Frontal cortex (tissue), 4 donors: ENCODE results near the gene FLYWCH2. TPM values are rescaled to one million over a fixed set of nuclear protein-coding genes. Genes with fewer than 3 reads are reported as not detected.
"Not testable (repeated sequence)": the region's sequence is repeated elsewhere in the genome, so short reads cannot be mapped to it uniquely, and the experiment has no call there.

Source experiments
- DNase-seq, 2 donors: peaks; one replicate each; pipeline ENCODE4 v3.0.0; 2012; ENCODE audit warnings: low spot score in 2 of 2
- FAIRE-seq: peaks from 2 replicates; lab custom pipeline; 2012; peaks lifted over from hg19 to GRCh38; lab: Jason Lieb, UNC
- total RNA-seq: library from RNA; depleted of rRNA; stranded (reverse); fragments of >200 nt; gene quantifications from one replicate; pipeline ENCODE4 v1.2.3, GENCODE V29; 2014
- donor health status: control.
- donor health status: control.
- donor health status: control.

The FLYWCH2 gene
- total RNA-seq, 1 donor from 2014 or later: 46.5 TPM

DNA sequence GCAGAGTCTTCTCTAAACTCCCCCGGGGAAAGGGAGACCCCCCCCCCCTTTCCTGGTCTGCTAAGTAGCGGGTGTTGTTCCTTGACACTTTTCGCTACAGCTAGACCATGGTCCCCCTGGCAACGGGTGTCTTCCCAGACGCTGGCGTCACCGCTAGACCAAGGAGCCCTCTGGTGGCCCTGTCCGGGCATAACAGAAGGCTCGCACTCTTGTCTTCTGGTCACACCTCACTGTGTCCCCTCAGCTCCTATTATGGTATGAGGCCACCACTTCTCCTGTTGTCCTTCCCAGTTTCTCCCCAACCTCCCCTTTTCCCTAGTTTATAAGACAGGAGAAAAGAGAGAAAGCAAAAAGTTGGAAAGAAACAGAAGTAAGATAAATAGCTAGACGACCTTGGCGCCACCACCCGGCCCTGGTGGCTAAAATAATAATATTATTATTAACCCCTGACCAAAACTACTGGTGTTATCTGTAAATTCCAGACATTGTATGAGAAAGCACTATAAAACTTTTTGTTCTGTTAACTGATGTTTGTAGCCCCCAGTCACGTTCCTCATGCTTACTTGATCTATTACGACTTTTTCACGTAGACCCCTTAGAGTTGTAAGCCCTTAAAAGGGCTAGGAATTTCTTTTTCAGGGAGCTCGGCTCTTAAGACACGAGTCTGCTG lies 24.2 kb downstream of the FLYWCH2 start:
- FAIRE-seq, DNase-seq: not testable (repeated sequence)

- DNase-seq (no peak), FAIRE-seq (no peak)
Measured at GRCh38 chr16:2910441-2910969, 27.5 kb downstream of the FLYWCH2 start.

DNA sequence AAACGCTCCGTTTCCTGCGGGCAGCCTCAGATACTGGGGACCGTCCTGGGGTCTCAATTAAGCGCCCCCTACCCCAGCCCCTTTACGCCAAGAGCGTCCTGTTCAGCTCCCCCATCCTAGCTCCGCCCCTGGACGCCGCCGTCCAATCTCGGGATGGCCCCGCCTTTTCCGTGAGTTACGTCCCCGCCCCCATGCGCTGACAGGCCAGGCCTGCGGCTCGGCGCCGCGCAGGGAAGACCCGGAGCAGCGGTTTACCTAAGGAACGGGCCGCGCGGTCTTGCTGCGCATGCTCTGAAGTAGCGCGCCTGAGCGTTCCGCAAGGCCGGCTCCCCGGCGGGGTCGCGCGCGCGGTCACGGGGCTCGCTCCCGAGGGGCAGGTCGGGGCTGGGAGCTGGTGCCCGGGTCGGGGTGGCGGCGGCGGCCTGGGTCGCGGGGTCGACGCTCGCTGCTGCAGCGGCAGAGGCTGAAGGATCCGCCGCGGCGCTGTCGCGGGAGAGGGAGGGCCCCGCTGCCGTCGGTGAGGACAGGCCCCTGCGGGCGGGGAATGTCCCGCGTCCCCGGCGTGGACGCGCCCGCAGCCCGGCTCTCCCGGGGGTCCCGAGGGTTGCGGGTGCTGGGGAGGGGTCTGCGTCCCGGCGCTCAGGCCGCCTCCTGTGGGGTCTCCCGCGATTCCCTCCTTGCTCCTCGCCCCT lies 28.8 kb downstream of the FLYWCH2 start, which contains the start of gene FLYWCH1:
Gene FLYWCH1 (plus strand): TSS at position 294 of the 692 bp plus-strand sequence. CDS start 17,755 bp downstream, outside the sequence.
- DNase-seq (peak; percentile 92 to 95), FAIRE-seq (no peak)

GRCh38 chr16:2912330-2913199 lies 29.6 kb downstream of the FLYWCH2 start:
- DNase-seq (no peak), FAIRE-seq (no peak)

DNA sequence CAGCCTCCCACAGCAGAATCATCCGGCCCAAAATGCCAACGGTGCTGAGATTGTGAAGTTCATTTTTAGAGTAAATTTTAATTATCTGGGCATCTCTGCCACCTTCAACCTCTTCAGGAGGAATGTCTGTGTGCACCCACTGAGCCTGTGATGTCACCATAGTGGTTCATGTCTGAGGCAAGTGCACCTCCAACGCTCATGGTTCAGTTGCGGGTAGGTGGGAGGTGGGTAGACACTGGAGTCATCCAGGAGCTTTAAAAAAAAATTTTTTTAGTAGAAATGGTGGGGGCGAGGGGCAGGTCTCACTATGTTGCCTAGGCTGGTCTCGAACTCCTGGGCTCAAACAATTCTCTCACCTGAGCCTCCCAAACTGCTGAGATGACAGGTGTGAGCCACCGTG lies 30.6 kb downstream of the FLYWCH2 start:
- no peak for DNase-seq
- no peak for FAIRE-seq

DNA sequence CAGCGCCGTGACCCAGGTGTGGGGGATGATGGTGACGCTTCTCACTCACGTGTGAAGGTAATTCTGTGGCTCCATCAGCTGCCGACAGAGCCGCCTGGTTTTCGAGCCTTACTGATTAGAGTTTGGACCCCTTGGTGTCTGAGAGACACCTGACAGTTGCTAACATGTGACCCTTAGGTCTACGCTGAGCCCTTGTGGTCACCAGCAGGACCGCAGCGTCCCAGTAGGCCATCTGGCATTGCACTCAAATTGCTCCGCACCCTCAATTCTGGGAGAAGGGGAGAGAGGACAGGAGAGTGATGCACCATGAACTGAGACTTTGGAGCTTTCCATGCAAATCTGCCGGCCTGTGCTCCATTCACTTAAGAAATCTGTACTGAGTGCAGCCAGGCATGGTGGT lies 31.2 kb downstream of the FLYWCH2 start:
- no peak for FAIRE-seq
- DNase-seq: no peak

DNA sequence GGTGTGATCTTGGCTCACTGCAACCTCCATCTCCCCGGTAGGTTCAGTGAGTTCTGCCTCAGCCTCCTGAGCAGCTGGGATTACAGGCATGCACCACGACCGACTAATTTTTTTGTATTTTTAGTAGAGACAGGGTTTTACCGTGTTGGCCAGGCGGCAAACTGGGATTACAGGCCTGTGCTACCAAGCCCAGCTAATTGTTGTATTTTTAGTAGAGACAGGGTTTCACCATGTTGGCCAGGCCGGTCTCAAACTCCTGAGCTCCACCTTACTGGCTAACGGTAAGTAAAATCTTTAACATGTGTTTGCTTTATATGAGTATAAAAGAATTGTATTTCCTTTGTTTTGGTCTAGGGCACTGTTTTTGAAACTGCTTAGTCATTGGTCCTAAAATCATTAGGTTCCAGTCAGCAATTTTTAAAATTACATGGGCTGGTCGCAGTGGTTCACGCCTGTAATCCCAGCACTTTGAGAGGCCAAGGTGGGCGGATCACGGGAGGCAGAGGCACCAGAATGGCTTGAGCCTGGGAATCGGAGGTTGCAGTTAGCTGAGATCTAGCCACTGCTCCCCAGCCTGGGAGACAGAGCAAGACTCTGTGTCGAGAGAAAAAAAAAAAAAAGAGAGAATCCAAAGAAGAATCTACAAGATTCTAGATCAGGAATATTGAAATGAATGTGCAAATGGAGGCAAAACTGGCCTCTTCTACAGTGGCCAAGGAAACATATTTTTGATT lies 32.3 kb downstream of the FLYWCH2 start:
- DNase-seq (no peak), FAIRE-seq (no peak)

GRCh38 chr16:2919511-2920255 lies 36.7 kb downstream of the FLYWCH2 start:
- FAIRE-seq (peak; percentile 44), DNase-seq (peak; percentile 52 to 59)

DNA sequence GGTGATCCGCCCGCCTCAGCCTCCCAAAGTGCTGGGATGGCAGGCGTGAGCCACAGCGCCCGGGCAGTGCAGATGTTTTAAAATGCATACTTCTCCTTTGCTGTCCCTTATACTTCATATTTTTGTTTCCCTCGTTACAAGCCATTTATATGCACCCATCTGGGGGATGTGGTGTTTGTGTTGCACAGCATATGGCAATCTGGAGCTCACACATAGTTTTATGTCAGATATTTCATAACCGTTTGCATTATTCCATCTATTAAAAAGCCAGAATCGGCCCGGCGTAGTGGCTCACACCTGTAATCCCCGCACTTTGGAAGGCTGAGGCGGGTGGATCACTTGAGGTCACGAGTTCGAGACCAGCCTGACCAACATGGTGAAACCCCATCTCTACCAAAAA lies 40.5 kb downstream of the FLYWCH2 start:
- FAIRE-seq (no peak), DNase-seq (no peak)

- FAIRE-seq: no peak
- DNase-seq: no peak
Measured at GRCh38 chr16:2924901-2925755, 42.1 kb downstream of the FLYWCH2 start.

GRCh38 chr16:2925951-2926649 lies 43.1 kb downstream of the FLYWCH2 start:
- FAIRE-seq (no peak), DNase-seq (no peak)

DNA sequence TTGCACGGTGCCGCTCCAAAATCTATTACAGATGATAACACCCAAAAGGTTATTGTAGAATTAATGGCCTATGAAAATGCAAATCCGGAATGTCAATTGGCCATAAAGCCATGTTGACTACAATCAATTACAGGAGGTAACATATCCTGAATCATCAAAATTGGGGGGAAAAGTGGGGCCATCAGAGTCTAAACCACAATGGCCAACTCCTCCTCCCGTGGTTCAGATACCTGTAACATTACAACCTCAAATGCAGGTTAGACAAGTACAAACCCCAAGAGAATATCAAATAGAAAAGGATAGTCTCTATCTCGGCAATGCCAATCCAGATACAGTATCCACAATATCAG lies 43.6 kb downstream of the FLYWCH2 start:
- no peak for DNase-seq
- no peak for FAIRE-seq

GRCh38 chr16:2927010-2927646 lies 44.1 kb downstream of the FLYWCH2 start:
- no peak for FAIRE-seq
- DNase-seq: peak; percentile 72 to 80

- FAIRE-seq, DNase-seq: not testable (repeated sequence)
Measured at GRCh38 chr16:2928151-2928550, 45.1 kb downstream of the FLYWCH2 start.

DNA sequence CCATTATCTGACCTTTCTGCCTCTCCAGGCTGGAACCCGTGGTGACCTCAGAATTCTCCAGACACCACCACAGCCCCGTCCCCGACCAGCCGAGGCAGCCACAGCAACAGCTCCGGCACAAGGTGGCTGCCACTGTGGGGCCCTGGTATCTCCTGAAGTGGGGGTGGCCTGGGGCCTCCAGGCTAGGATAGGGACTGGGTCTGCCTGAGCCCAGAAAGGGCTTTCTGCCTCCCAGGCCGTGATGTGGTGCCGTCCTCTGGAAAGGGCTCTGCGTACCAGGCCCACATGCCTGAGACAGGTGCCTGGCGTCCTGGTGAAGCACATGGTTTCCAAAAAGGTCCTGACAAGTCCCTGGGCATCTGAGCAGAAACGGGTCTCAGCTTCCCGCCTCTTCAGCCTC lies 45.8 kb downstream of the FLYWCH2 start:
- no peak for FAIRE-seq
- no peak for DNase-seq

DNA sequence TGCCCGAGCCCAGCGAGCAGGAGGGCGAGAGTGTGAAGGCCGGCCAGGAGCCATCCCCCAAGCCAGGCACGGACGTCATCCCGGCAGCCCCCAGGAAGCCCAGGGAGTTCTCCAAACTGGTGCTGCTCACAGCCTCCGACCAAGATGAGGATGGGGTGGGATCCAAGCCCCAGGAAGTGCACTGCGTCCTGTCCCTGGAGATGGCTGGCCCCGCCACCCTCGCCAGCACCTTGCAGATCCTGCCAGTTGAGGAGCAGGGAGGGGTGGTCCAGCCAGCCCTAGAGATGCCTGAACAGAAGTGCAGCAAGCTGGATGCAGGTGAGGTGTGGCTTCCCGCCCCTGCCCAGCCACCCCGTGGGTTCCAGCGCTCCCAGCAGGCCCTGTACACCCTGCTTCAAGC lies 46.7 kb downstream of the FLYWCH2 start:
- FAIRE-seq (no peak), DNase-seq (no peak)

DNA sequence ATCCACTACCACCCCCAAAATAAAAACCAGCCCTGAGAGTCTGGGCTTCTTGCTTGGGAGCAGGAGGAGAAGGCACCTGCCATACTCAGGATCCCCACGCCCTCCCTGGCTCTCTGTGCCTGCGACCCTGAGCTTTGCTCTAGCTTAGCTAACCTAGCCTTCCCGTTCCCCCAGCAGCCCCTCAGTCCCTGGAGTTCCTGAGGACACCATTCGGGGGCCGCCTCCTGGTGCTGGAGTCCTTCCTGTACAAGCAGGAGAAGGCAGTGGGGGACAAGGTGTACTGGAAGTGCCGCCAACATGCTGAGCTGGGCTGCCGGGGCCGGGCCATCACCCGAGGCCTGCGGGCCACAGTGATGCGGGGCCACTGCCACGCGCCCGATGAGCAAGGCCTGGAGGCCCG lies 47.2 kb downstream of the FLYWCH2 start:
- FAIRE-seq: no peak
- no peak for DNase-seq
